Measurements from ENCODE around the gene CROCC2. TPM values are rescaled to one million over a fixed set of nuclear protein-coding genes. Genes with fewer than 3 reads are reported as not detected.

The CROCC2 gene
- polyA plus RNA-seq, 1 of the 3 experiments (the other 2 are of a cell fraction): not detected

DNA sequence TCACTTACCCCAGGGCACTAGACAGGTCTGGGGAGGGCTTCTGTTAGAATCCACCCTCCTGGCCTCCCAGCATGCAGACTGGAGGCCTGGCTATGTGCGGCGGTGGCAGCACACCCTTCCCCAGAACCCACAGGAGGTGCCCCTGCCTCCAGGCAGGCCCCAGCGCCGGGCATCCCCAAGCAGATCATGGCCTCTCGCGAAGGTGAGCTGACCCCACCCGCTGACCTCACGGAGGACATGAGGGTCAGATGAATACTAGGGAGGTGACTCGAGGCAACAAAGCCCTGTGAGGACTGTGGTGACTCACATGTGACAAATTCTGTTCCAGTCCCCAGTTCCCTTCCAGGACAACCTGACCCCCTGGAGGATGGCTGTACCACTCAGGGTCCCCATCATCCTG is 12.1 kb upstream of the CROCC2 start (continued):
- no peak for TF ChIP-seq TEAD4 (IDR thresholded peaks at IDR 0.05; ENCODE audit: borderline replicate concordance, insufficient read depth)

DNA sequence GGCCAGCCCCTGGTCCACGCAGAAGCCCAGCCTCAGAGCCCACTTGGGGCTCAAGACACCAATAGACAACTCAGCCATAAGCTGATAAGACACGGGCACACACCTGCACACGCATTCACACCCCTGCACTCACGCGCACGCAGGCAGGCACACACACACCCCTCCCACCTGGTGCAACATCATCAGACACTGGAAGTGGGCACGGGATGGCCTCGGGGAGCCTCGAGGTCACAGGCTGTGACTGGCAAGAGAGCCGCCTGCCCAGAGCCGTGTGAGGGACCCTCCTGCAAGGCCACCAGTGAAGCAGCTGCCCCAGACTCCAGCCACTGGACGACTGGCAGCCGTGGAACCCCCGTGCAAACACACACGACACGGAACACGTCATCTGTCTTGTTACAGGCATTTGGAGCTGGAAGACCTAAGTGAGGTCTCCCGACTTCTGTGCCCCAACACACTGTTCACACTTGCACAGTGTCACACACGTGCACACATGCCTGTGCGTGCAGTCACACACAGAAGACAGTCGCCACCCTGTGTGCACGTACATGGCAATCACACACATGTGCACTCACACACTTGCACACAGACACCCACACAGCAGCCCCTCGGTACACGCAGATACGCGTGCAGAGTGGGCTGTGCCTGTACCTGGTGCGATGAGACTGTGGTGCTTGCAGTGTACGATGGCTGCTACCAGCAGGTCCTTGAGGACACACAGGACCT is 11.1 kb upstream of the CROCC2 start:
- Histone ChIP-seq H3K4me2 (no peak overlapping the region), H3K27me3 (ENCODE audit: insufficient read depth) (no peaks in the 10 kb centered on the region), H3K9me2 (no peaks in the 10 kb centered on the region), H4K20me1 (ENCODE audit: insufficient read depth) (no peaks in the 10 kb centered on the region), H3K36me3 (replicated peaks in 1 of 2; ENCODE audit: control insufficient read depth in 1 of 2, insufficient read depth in 2 of 2, low read length in 1 of 2) (no peaks in the 10 kb centered on the region), H3K4me1 (ENCODE audit: control insufficient read depth in 1 of 2, insufficient read depth in 2 of 2, low read depth in 1 of 2, low read length in 1 of 2) (peaks cover 0 to 23% of the 10 kb centered on the region in 2 experiments; a peak in 1 of 4 replicates), H3K27ac (ENCODE audit: low read depth in 2 of 2, low read length in 1 of 2) (no peak overlapping the region), H3K4me3 (ENCODE audit: low read depth in 2 of 2, low read length in 1 of 2) (no peak overlapping the region), H3K9ac (no peak overlapping the region), H2AFZ (ENCODE audit: low read depth) (no peak overlapping the region), H3K79me2 (ENCODE audit: insufficient read depth) (no peaks in the 10 kb centered on the region), H3K9me3 (no peaks in the 10 kb centered on the region), H3F3A (replicated peaks; ENCODE audit: insufficient read depth) (no peaks in the 10 kb centered on the region)
- WGBS (ENCODE audit: low lambda C conversion rate): 76% methylated on average over 14 of the region's 28 CpGs
- TF ChIP-seq, protein P1, sequence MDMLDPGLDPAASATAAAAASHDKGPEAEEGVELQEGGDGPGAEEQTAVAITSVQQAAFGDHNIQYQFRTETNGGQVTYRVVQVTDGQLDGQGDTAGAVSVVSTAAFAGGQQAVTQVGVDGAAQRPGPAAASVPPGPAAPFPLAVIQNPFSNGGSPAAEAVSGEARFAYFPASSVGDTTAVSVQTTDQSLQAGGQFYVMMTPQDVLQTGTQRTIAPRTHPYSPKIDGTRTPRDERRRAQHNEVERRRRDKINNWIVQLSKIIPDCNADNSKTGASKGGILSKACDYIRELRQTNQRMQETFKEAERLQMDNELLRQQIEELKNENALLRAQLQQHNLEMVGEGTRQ (IDR thresholded peaks at IDR 0.05; ENCODE audit: borderline replicate concordance, low read depth, low read length): no peak
- TF ChIP-seq TCF12 (IDR thresholded peaks at IDR 0.05) (no peak), JUND (IDR thresholded peaks at IDR 0.05) (no peak), POLR2AphosphoS5 (IDR thresholded peaks at IDR 0.05; ENCODE audit: low read depth, low read length) (no peak), EP300 (IDR thresholded peaks at IDR 0.05; ENCODE audit: borderline replicate concordance in 1 of 2, low read depth in 1 of 2, low read length in 1 of 2) (no peak), RFX5 (IDR thresholded peaks at IDR 0.05; ENCODE audit: low read length) (no peak), CHD2 (IDR thresholded peaks at IDR 0.05; ENCODE audit: low read length, partially characterized antibody) (no peak), SIN3A (IDR thresholded peaks at IDR 0.05; ENCODE audit: borderline replicate concordance, low read depth, low read length) (no peak), TEAD4 (IDR thresholded peaks at IDR 0.05; ENCODE audit: borderline replicate concordance, insufficient read depth) (no peak), GABPA (IDR thresholded peaks at IDR 0.05; ENCODE audit: low read depth) (no peak), RCOR1 (IDR thresholded peaks at IDR 0.05; ENCODE audit: low read length) (no peak), FOXJ3 (CRISPR knock-in tag; IDR thresholded peaks at IDR 0.05) (no peak), TAF1 (IDR thresholded peaks at IDR 0.05; ENCODE audit: borderline replicate concordance, low read depth, low read length) (no peak)
- TF ChIP-seq, protein P2, sequence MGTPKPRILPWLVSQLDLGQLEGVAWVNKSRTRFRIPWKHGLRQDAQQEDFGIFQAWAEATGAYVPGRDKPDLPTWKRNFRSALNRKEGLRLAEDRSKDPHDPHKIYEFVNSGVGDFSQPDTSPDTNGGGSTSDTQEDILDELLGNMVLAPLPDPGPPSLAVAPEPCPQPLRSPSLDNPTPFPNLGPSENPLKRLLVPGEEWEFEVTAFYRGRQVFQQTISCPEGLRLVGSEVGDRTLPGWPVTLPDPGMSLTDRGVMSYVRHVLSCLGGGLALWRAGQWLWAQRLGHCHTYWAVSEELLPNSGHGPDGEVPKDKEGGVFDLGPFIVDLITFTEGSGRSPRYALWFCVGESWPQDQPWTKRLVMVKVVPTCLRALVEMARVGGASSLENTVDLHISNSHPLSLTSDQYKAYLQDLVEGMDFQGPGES (IDR thresholded peaks at IDR 0.05; ENCODE audit: low read depth, low read length): no peak
- TF ChIP-seq, protein P3, sequence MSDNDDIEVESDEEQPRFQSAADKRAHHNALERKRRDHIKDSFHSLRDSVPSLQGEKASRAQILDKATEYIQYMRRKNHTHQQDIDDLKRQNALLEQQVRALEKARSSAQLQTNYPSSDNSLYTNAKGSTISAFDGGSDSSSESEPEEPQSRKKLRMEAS (IDR thresholded peaks at IDR 0.05; ENCODE audit: low read depth): no peak
- no peak for DNase-seq
- CTCF ChIA-PET: interaction anchor here (2.4 kb wide), 1 partner anchor 44 kb away, joined by 5 read pairs; no protein-coding TSS in a partner anchor
- POLR2A ChIA-PET: no interaction called here
